Spleen (tissue), 11 donors: ENCODE data around the gene ARHGAP6. TPM values are rescaled to one million over a fixed set of nuclear protein-coding genes. Genes with fewer than 3 reads are reported as not detected.
A peak's percentile ranks its signal among the peaks of the same experiment; 100 is the strongest.

ENCODE experiments used
- DNase-seq: peaks from one replicate; pipeline ENCODE4 v3.0.0-alpha.2; 2020
- H3K27ac ChIP-seq, 8 donors: fragments of 200-600 bp; sonication (generic) in 7 of 8; 1 replicate in 4 of 8; 2 replicates in 4 of 8; pipeline versions ENCODE4 v1.5.0 to v1.8.0; 2016 to 2021; ENCODE audit warnings: inconsistent platforms in 4 of 8, mild to moderate bottlenecking in 4 of 8, moderate library complexity in 1 of 8
- H3K27me3 ChIP-seq, 7 donors: fragments of 200-600 bp; sonication (generic) in 6 of 7; replicated peaks in 1 of 7; 1 replicate in 4 of 7; 2 replicates in 3 of 7; pipeline versions ENCODE4 v1.5.0 to v1.8.0; 2016 to 2021; ENCODE audit warnings: inconsistent platforms in 3 of 7, mild to moderate bottlenecking in 1 of 7
- H3K36me3 ChIP-seq, 6 donors: fragments of 200-600 bp; sonication (generic) in 5 of 6; 1 replicate in 4 of 6; 2 replicates in 2 of 6; pipeline versions ENCODE4 v1.5.0 to v1.8.0; 2016 to 2021; ENCODE audit warnings: inconsistent platforms in 2 of 6
- H3K4me1 ChIP-seq, 6 donors: fragments of 200-600 bp; sonication (generic) in 5 of 6; 1 replicate in 3 of 6; 2 replicates in 3 of 6; pipeline versions ENCODE4 v1.5.0 to v1.8.0; 2016 to 2021; ENCODE audit warnings: inconsistent platforms in 3 of 6
- H3K4me3 ChIP-seq, 8 donors: fragments of 200-600 bp; sonication (generic) in 7 of 8; 1 replicate in 4 of 8; 2 replicates in 4 of 8; pipeline versions ENCODE4 v1.5.0 to v1.8.0; 2016 to 2021; ENCODE audit warnings: inconsistent platforms in 4 of 8, mild to moderate bottlenecking in 4 of 8, moderate library complexity in 2 of 8
- H3K9me3 ChIP-seq, 8 donors: fragments of 200-600 bp; sonication (generic) in 7 of 8; 1 replicate in 4 of 8; 2 replicates in 4 of 8; pipeline versions ENCODE4 v1.5.0 to v1.8.0; 2016 to 2021; ENCODE audit warnings: inconsistent platforms in 4 of 8
- CTCF ChIP-seq, 11 experiments: fragments of 200-600 bp in 7 of 11; fragments of 450-650 bp in 4 of 11; sonication (generic) in 4 of 11; IDR thresholded peaks in 8 of 11; conservative IDR thresholded peaks in 3 of 11; 1 replicate in 7 of 11; 2 replicates in 4 of 11; pipeline versions ENCODE4 v1.4.0 to v1.8.0; 2016 to 2021; ENCODE audit warnings: antibody characterized with exemption in 11 of 11, inconsistent platforms in 4 of 11, mild to moderate bottlenecking in 1 of 11
- POLR2A ChIP-seq, 3 donors: fragments of 450-650 bp; IDR thresholded peaks; one replicate each; pipeline ENCODE4 v1.5.1; 2017; ENCODE audit warnings: antibody characterized with exemption in 3 of 3, mild to moderate bottlenecking in 1 of 3
- POLR2AphosphoS5 ChIP-seq, 3 donors: sonication (generic); formaldehyde crosslinking; IDR thresholded peaks; one replicate each; pipeline ENCODE4 v1.5.1; 2017; ENCODE audit warnings: antibody characterized with exemption in 3 of 3
- WGBS, 5 donors: extraction: QIAGEN DNeasy Blood & Tissue Kit in 3 of 5; methylation state at CpG; one replicate each; pipeline versions ENCODE4 v1.1.5 to v1.1.7; 2013 to 2018; 5-methylcytosine and 5-hydroxymethylcytosine counted together
- intact Hi-C: fragments of 100-400 bp; cut with DNase I; formaldehyde crosslinking; loops from one replicate; pipeline ENCODE4 v1.15.0; 2023; ENCODE audit warnings: low total_unique reads
- polyA plus RNA-seq, 3 donors: library from polyadenylated mRNA; stranded (reverse); fragments of 200-250 nt; gene quantifications; one replicate each; pipeline ENCODE4 v1.2.1, GENCODE V29; 2013
- total RNA-seq, 7 donors: library from RNA; depleted of rRNA in 3 of 7; stranded (reverse); fragments of >200 nt in 3 of 7; fragmentation: NEBNext Ultra II Directional in 4 of 7; extraction: Animal tissue kit (Norgen Biotek cat#: 25700) in 4 of 7; gene quantifications; one replicate each; pipeline versions ENCODE4 v1.1.0 to v1.2.1, GENCODE V29; 2016 to 2021
- donor health status: healthy with polysubstance abuse.
- donor health status: DM: no; HTN: no; CAD: no; lungs with moderate emphysema.
- donor health status: DM: no; HTN: no; CAD: no.
- donor health status: Bipolar disorder and iron deficiency.
- donor health status: healthy.
- donor health status: DM: no; HTN: no; CAD: no.
- donor health status: DM: yes; HTN: yes; CAD: no.

Gene ARHGAP6
- total and polyA plus RNA-seq, 10 donors = 2.0 to 20.8 (median 12.7) TPM

- no peak for TF ChIP-seq CTCF (IDR thresholded peaks at IDR 0.05 in 8 of 11, conservative IDR thresholded peaks at IDR 0.05 in 3 of 11)
- no peak for TF ChIP-seq POLR2AphosphoS5 (IDR thresholded peaks at IDR 0.05)
- TF ChIP-seq POLR2A (IDR thresholded peaks at IDR 0.05) = no peak
- DNase-seq = no peak
- H3K9me3 ChIP-seq = no peaks in the 10 kb centered on the region
- peak overlapping the region in 7 of 8 donors; percentile 33 to 72 (median 66) for H3K27ac ChIP-seq
- no peaks in the 10 kb centered on the region for H3K27me3 ChIP-seq
- intact Hi-C loops = no loop called here
- 56 to 72% (median 68%) methylated on average over 5 of the region's 5 CpGs for WGBS, 5 donors
- no peaks in the 10 kb centered on the region for H3K4me1 ChIP-seq
- no peaks in the 10 kb centered on the region for H3K36me3 ChIP-seq
- H3K4me3 ChIP-seq = no peak overlapping the region
Measured at GRCh38 chrX:11266573-11267003, 399.1 kb downstream of the ARHGAP6 start.

GRCh38 chrX:11265352-11265751 is 400.4 kb downstream of the ARHGAP6 start:
- Histone ChIP-seq H3K9me3 (no peaks in the 10 kb centered on the region), H3K4me1 (no peaks in the 10 kb centered on the region), H3K27ac (peak overlapping the region; percentile 0 to 72 (median 66)), H3K4me3 (peak overlapping the region in 5 of 8 donors; percentile 3 to 51 (median 10)), H3K27me3 (peaks cover 0 to 5% (median 0%) of the 10 kb centered on the region in 7 donors), H3K36me3 (no peaks in the 10 kb centered on the region)
- intact Hi-C loops = no loop called here
- no peak for DNase-seq
- 9 to 32% (median 27%) methylated on average over 3 of the region's 3 CpGs for WGBS, 5 donors
- TF ChIP-seq CTCF (IDR thresholded peaks at IDR 0.05 in 8 of 11, conservative IDR thresholded peaks at IDR 0.05 in 3 of 11) = no peak
- TF ChIP-seq POLR2A (IDR thresholded peaks at IDR 0.05) = no peak
- TF ChIP-seq POLR2AphosphoS5 (IDR thresholded peaks at IDR 0.05) = no peak

- Histone ChIP-seq H3K9me3 (no peaks in the 10 kb centered on the region), H3K36me3 (no peaks in the 10 kb centered on the region), H3K4me3 (peak overlapping the region in 5 of 8 donors; percentile 3 to 51 (median 10)), H3K27ac (peak overlapping the region in 7 of 8 donors; percentile 0 to 72 (median 66)), H3K27me3 (peaks cover 0 to 5% (median 0%) of the 10 kb centered on the region in 7 donors), H3K4me1 (no peaks in the 10 kb centered on the region)
- intact Hi-C loops = no loop called here
- TF ChIP-seq POLR2AphosphoS5 (IDR thresholded peaks at IDR 0.05) = no peak
- DNase-seq = no peak
- 27 to 53% (median 42%) methylated on average over 1 of the region's 1 CpG for WGBS, 5 donors
Measured at GRCh38 chrX:11264925-11265324, 400.8 kb downstream of the ARHGAP6 start.

GRCh38 chrX:11261260-11261659 is 404.5 kb downstream of the ARHGAP6 start:
- Histone ChIP-seq H3K36me3 (no peaks in the 10 kb centered on the region), H3K27me3 (peaks cover 0 to 5% (median 0%) of the 10 kb centered on the region in 7 donors), H3K27ac (no peak overlapping the region), H3K4me1 (no peaks in the 10 kb centered on the region), H3K9me3 (no peaks in the 10 kb centered on the region), H3K4me3 (no peak overlapping the region)
- TF ChIP-seq POLR2A (IDR thresholded peaks at IDR 0.05) (no peak), CTCF (IDR thresholded peaks at IDR 0.05 in 8 of 11, conservative IDR thresholded peaks at IDR 0.05 in 3 of 11) (no peak), POLR2AphosphoS5 (IDR thresholded peaks at IDR 0.05) (no peak)
- DNase-seq = no peak
- intact Hi-C loops = no loop called here
- WGBS, 5 donors = 68 to 100% (median 89%) methylated on average over 1 of the region's 1 CpG

GRCh38 chrX:11259437-11259836 is 406.3 kb downstream of the ARHGAP6 start:
- Histone ChIP-seq H3K27ac (no peak overlapping the region), H3K36me3 (no peaks in the 10 kb centered on the region), H3K27me3 (peaks cover 0 to 5% (median 0%) of the 10 kb centered on the region in 7 donors), H3K9me3 (no peaks in the 10 kb centered on the region), H3K4me1 (no peaks in the 10 kb centered on the region), H3K4me3 (no peak overlapping the region)
- WGBS, 5 donors = 50 to 88% (median 53%) methylated on average over 1 of the region's 1 CpG
- TF ChIP-seq POLR2AphosphoS5 (IDR thresholded peaks at IDR 0.05) = no peak
- DNase-seq = no peak
- intact Hi-C loops = no loop called here
